Sciatic nerve (tissue), 2 donors: ENCODE data around the gene PTPRA. TPM values are rescaled to one million over a fixed set of nuclear protein-coding genes. Genes with fewer than 3 reads are reported as not detected.
"Not testable (repeated sequence)": the region's sequence is repeated elsewhere in the genome, so short reads cannot be mapped to it uniquely, and the experiment has no call there.

Source experiments
- ATAC-seq: fragments of 200-7000 bp; cut with Tn5 transposase; one replicate; pipeline ENCODE4 v1.9.1; 2020; ENCODE audit warnings: mild to moderate bottlenecking, moderate library complexity
- DNase-seq: peaks from one replicate; pipeline ENCODE4 v3.0.0-alpha.2; 2020; ENCODE audit warnings: low spot score
- intact Hi-C: fragments of 100-400 bp; cut with DNase I; formaldehyde crosslinking; loops from one replicate; pipeline ENCODE4 v1.14.2; 2022
- total RNA-seq: library from RNA; stranded (reverse); fragmentation: NEBNext Ultra II Directional; extraction: Animal tissue kit (Norgen Biotek cat#: 25700); gene quantifications from one replicate; pipeline ENCODE4 v1.2.1, GENCODE V29; 2021
- donor health status: DM: no; HTN: no; CAD: no.
- donor health status: DM: no; HTN: no; CAD: no.

PTPRA gene
- total RNA-seq, 1 donor from 2014 or later = 81.7 TPM

- ATAC-seq (peak; percentile 15), DNase-seq (peak; percentile 33)
- intact Hi-C loops = no loop called here
These were observed 148.5 kb downstream of the PTPRA start for GRCh38 chr20:3021777-3022176.

- intact Hi-C loops, ATAC-seq: not testable (repeated sequence)
- DNase-seq = peak; percentile 35
These were observed 149.5 kb downstream of the PTPRA start for GRCh38 chr20:3022559-3023490.

- ATAC-seq (no peak), DNase-seq (no peak)
- intact Hi-C loops = no loop called here
These were observed 154.7 kb downstream of the PTPRA start for GRCh38 chr20:3027987-3028386.

- intact Hi-C loops = no loop called here
- ATAC-seq = no peak
- no peak for DNase-seq
These were observed 158.4 kb downstream of the PTPRA start for GRCh38 chr20:3031524-3032147.

- intact Hi-C loops = no loop called here
- DNase-seq (no peak), ATAC-seq (peak; percentile 73)
These were observed 159.3 kb downstream of the PTPRA start for GRCh38 chr20:3032624-3033023.

GRCh38 chr20:3037654-3038053 is 164.4 kb downstream of the PTPRA start:
- ATAC-seq (no peak), DNase-seq (no peak)
- intact Hi-C loops = no loop called here

- DNase-seq (no peak), ATAC-seq (no peak)
- intact Hi-C loops = no loop called here
These were observed 165.2 kb downstream of the PTPRA start for GRCh38 chr20:3038454-3038853.

GRCh38 chr20:3039426-3039825 is 166.1 kb downstream of the PTPRA start:
- ATAC-seq = no peak
- intact Hi-C loops = no loop called here
- DNase-seq = no peak

- DNase-seq = no peak
- intact Hi-C loops = no loop called here
- no peak for ATAC-seq
These were observed 166.8 kb downstream of the PTPRA start for GRCh38 chr20:3040086-3040485.

GRCh38 chr20:3041854-3042409 is 168.7 kb downstream of the PTPRA start:
- intact Hi-C loops = no loop called here
- ATAC-seq (no peak), DNase-seq (no peak)

- intact Hi-C loops = no loop called here
- DNase-seq (peak; percentile 80), ATAC-seq (peak; percentile 81)
These were observed 169.3 kb downstream of the PTPRA start for GRCh38 chr20:3042625-3043024.

- DNase-seq (no peak), ATAC-seq (no peak)
- intact Hi-C loops = no loop called here
These were observed 170.0 kb downstream of the PTPRA start, which contains the start of gene GNRH2 for GRCh38 chr20:3043322-3043721. Gene GNRH2 (plus strand): TSS chr20:3043622. CDS start chr20:3044415, 793 bp downstream.

GRCh38 chr20:3044336-3044965 is 171.2 kb downstream of the PTPRA start:
- intact Hi-C loops = no loop called here
- ATAC-seq = no peak
- no peak for DNase-seq

GRCh38 chr20:3045042-3045815 is 171.9 kb downstream of the PTPRA start:
- DNase-seq (no peak), ATAC-seq (peak; percentile 69)
- intact Hi-C loops = no loop called here

GRCh38 chr20:3045816-3046676 is 172.8 kb downstream of the PTPRA start, which contains the start of gene MRPS26:
Gene MRPS26 (plus strand): TSS chr20:3046052. CDS start chr20:3046069, 17 bp downstream.
- intact Hi-C loops = no loop called here
- DNase-seq (peak; percentile 93), ATAC-seq (peak; percentile 89)

- no peak for DNase-seq
- no peak for ATAC-seq
- intact Hi-C loops = no loop called here
These were observed 173.6 kb downstream of the PTPRA start for GRCh38 chr20:3046677-3047462.
